Liver (tissue), 9 donors: Measurements from ENCODE around the gene TRNAU1AP. TPM values are rescaled to one million over a fixed set of nuclear protein-coding genes. Genes with fewer than 3 reads are reported as not detected.

ENCODE experiments used
- DNase-seq: peaks from one replicate; pipeline ENCODE4 v3.0.0-alpha.2; 2017; ENCODE audit warnings: low spot score
- H3K27ac ChIP-seq, 2 donors: one replicate each; pipeline ENCODE4 v1.7.0; 2013; ENCODE audit warnings: inconsistent platforms in 2 of 2, low read length in 2 of 2, control low read depth in 1 of 2, low read depth in 1 of 2, mild to moderate bottlenecking in 1 of 2
- H3K27me3 ChIP-seq, 4 donors: one replicate each; pipeline versions ENCODE4 v1.6.1 to v1.7.0; 2013; ENCODE audit warnings: low read length in 3 of 4, inconsistent platforms in 1 of 4, mild to moderate bottlenecking in 1 of 4, moderate library complexity in 1 of 4; ENCODE audit not compliant: control insufficient read depth in 4 of 4, insufficient read depth in 4 of 4
- H3K36me3 ChIP-seq, 4 donors: one replicate each; pipeline versions ENCODE4 v1.6.1 to v1.7.0; 2013; ENCODE audit warnings: low read length in 3 of 4, mild to moderate bottlenecking in 3 of 4, low read depth in 1 of 4, moderate library complexity in 1 of 4; ENCODE audit not compliant: control insufficient read depth in 4 of 4, insufficient read depth in 3 of 4
- H3K4me1 ChIP-seq, 4 donors: one replicate each; pipeline versions ENCODE4 v1.6.1 to v1.7.0; 2013; ENCODE audit warnings: low read length in 3 of 4, mild to moderate bottlenecking in 3 of 4, moderate library complexity in 1 of 4; ENCODE audit not compliant: control insufficient read depth in 4 of 4, insufficient read depth in 4 of 4
- H3K4me3 ChIP-seq, 3 donors: one replicate each; pipeline versions ENCODE4 v1.6.1 to v1.7.0; 2013; ENCODE audit warnings: low read length in 3 of 3, control low read depth in 1 of 3, low read depth in 1 of 3, mild to moderate bottlenecking in 1 of 3
- H3K9ac ChIP-seq, 2 donors: one replicate each; pipeline ENCODE4 v1.7.0; 2013; ENCODE audit warnings: low read length in 2 of 2, mild to moderate bottlenecking in 2 of 2, moderate library complexity in 2 of 2, control low read depth in 1 of 2, low read depth in 1 of 2
- H3K9me3 ChIP-seq, 4 donors: one replicate each; pipeline versions ENCODE4 v1.6.1 to v1.7.0; 2013; ENCODE audit warnings: low read length in 3 of 4; ENCODE audit not compliant: control insufficient read depth in 4 of 4
- EGR1 ChIP-seq, 2 donors: IDR thresholded peaks; 2 replicates each; pipeline ENCODE4 v1.6.1; 2016 to 2018; ENCODE audit warnings: antibody characterized with exemption in 2 of 2, low read depth in 2 of 2
- FOXA1 ChIP-seq: IDR thresholded peaks from 2 replicates; pipeline ENCODE4 v1.6.1; 2016; ENCODE audit warnings: antibody characterized with exemption
- FOXA2 ChIP-seq: IDR thresholded peaks from 2 replicates; pipeline ENCODE4 v1.6.1; 2016; ENCODE audit warnings: antibody characterized with exemption
- GABPA ChIP-seq, 2 donors: IDR thresholded peaks in 1 of 2; conservative IDR thresholded peaks in 1 of 2; 2 replicates each; pipeline ENCODE4 v1.6.1; 2016; ENCODE audit warnings: antibody characterized with exemption in 2 of 2, mild to moderate bottlenecking in 1 of 2, moderate library complexity in 1 of 2
- HNF4A ChIP-seq, 2 donors: conservative IDR thresholded peaks; 2 replicates each; pipeline ENCODE4 v1.6.1; 2016; ENCODE audit warnings: antibody characterized with exemption in 2 of 2, mild to moderate bottlenecking in 2 of 2
- HNF4G ChIP-seq: IDR thresholded peaks from 2 replicates; pipeline ENCODE4 v1.6.1; 2016; ENCODE audit warnings: antibody characterized with exemption
- JUND ChIP-seq, 2 donors: IDR thresholded peaks; 2 replicates each; pipeline ENCODE4 v1.6.1; 2016; ENCODE audit warnings: antibody characterized with exemption in 2 of 2
- NR2F2 ChIP-seq: IDR thresholded peaks from 2 replicates; pipeline ENCODE4 v1.6.1; 2016; ENCODE audit warnings: antibody characterized with exemption
- RAD21 ChIP-seq, 2 donors: IDR thresholded peaks; 2 replicates each; pipeline ENCODE4 v1.6.1; 2016; ENCODE audit warnings: antibody characterized with exemption in 2 of 2, mild to moderate bottlenecking in 2 of 2
- RXRA ChIP-seq, 2 donors: IDR thresholded peaks; 2 replicates each; pipeline ENCODE4 v1.6.1; 2017 to 2018; ENCODE audit warnings: antibody characterized with exemption in 2 of 2, mild to moderate bottlenecking in 1 of 2
- SP1 ChIP-seq: IDR thresholded peaks from 2 replicates; pipeline ENCODE4 v1.6.1; 2018; ENCODE audit warnings: antibody characterized with exemption, mild to moderate bottlenecking
- TAF1 ChIP-seq: conservative IDR thresholded peaks from 2 replicates; pipeline ENCODE4 v1.6.1; 2016; ENCODE audit warnings: antibody characterized with exemption, mild to moderate bottlenecking
- YY1 ChIP-seq: IDR thresholded peaks from 2 replicates; pipeline ENCODE4 v1.6.1; 2016; ENCODE audit warnings: antibody characterized with exemption, mild to moderate bottlenecking
- WGBS: extraction: QIAGEN DNeasy Blood & Tissue Kit; methylation state at CpG from one replicate; pipeline ENCODE4 v1.1.7; 2013; 5-methylcytosine and 5-hydroxymethylcytosine counted together
- polyA plus RNA-seq, 2 donors: library from polyadenylated mRNA; stranded (reverse) in 1 of 2; unstranded in 1 of 2; fragments of 200-250 nt in 1 of 2; fragments of >200 nt in 1 of 2; fragmentation: Nextera tagmentation in 1 of 2; extraction: Ambion mirVana in 1 of 2; gene quantifications; one replicate each; pipeline versions ENCODE4 v1.2.1 to v1.2.3, GENCODE V29; 2013 to 2015
- total RNA-seq, 2 donors: library from RNA; depleted of rRNA; stranded (reverse); fragments of >200 nt; gene quantifications; one replicate each; pipeline ENCODE4 v1.2.3, GENCODE V29; 2014
- TF ChIP-seq, protein P1 (sequence below): IDR thresholded peaks from 2 replicates; pipeline ENCODE4 v1.6.1; 2016; ENCODE audit warnings: antibody characterized with exemption
- TF ChIP-seq, protein P2 (sequence below): IDR thresholded peaks from 2 replicates; pipeline ENCODE4 v1.6.1; 2016; ENCODE audit warnings: antibody characterized with exemption, mild to moderate bottlenecking
- TF ChIP-seq, protein P3 (sequence below): IDR thresholded peaks from 2 replicates; pipeline ENCODE4 v1.6.1; 2016; ENCODE audit warnings: antibody characterized with exemption
- TF ChIP-seq, protein P4 (sequence below): fragments of 150-350 bp; IDR thresholded peaks from 2 replicates; pipeline ENCODE4 v1.5.1; 2017; ENCODE audit warnings: improper control_type of control experiment, low read depth, low read length; ENCODE audit not compliant: missing input control
- TF ChIP-seq, protein P5 (sequence below): IDR thresholded peaks from 2 replicates; pipeline ENCODE4 v1.6.1; 2016; ENCODE audit warnings: antibody characterized with exemption
- donor health status: healthy.
- donor health status: healthy.
- donor health status: healthy.
- donor health status: healthy.
- donor health status: healthy.

TRNAU1AP gene
- total and polyA plus RNA-seq, 4 donors = 5.6 to 12.0 (median 8.8) TPM

DNA sequence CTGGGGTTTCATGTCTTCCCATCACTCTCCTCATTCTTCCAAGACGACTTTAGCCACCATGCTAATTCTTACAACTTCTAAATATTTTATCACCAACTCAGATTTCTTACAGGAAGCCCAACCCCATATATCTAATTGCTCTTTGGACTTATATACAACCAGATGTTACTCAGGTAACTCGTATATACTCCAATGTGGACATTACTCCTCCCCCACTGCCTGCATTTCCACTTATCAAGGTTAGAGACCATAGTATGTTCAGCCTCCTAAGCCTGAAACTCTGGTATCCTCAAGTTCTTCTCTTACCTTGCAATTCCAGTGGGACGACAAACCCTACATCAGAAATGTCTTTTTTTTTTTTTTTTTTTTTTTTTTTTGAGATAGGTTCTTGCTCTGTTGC is 49.8 kb upstream of the TRNAU1AP start:
- H3K9ac ChIP-seq = no peak overlapping the region
- 78% methylated on average over 3 of the region's 3 CpGs for WGBS
- no peaks in the 10 kb centered on the region for H3K9me3 ChIP-seq
- no peak for DNase-seq
- H3K27me3 ChIP-seq = no peaks in the 10 kb centered on the region
- TF ChIP-seq FOXA1 = no peak
- TF ChIP-seq RXRA (IDR thresholded peaks at IDR 0.05) = no peak
- H3K36me3 ChIP-seq = peaks cover 1 to 5% (median 2%) of the 10 kb centered on the region in 4 donors
- no peak overlapping the region for H3K4me3 ChIP-seq
- peaks cover 3 to 15% (median 7%) of the 10 kb centered on the region in 4 donors for H3K4me1 ChIP-seq
- H3K27ac ChIP-seq = no peak overlapping the region

DNA sequence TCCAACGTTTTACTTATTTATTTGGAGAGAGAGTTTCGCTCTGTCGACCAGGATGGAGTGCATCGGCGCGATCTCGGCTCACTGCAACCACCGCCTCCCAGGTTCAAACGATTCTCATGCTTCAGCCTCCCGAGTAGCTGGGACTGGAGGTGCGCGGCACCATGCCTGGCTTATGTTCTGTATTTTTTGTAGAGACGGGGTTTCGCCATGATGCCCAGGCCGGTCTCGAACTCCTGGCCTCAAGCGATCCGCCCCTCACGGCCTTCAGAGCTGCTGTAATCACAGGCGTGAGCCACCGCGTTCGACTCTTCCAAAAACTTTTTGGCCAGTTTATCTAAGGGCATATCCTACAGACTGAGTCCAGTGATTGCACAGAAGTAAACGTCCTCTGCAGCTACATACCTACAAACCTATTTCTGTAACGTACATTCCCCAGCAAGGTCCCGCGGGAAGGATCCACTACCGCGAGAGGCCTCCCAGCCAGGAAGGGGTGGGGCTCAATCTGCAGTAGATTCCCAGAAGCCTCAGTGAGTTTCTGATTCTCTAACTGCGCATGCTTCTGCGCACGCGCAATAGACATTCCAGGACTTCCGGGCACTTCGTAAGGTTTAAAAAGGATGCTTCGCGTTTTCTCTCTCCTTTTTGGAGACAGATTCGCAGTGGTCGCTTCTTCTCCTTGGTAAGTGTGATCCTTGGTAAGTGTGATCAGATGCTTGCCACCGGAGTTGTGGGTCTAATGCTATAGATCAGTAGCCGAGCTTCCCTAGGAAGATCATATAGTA is 47.3 kb upstream of the TRNAU1AP start, which contains the start of gene RCC1:
Gene RCC1 (plus strand): TSS at position 638 of the 782 bp plus-strand sequence. CDS start 23,824 bp downstream, outside the sequence.
- H3K4me1 ChIP-seq = peaks cover 7 to 34% (median 14%) of the 10 kb centered on the region in 4 donors
- WGBS = under 1% methylated on average over 41 of the region's 41 CpGs
- TF ChIP-seq, protein P1, sequence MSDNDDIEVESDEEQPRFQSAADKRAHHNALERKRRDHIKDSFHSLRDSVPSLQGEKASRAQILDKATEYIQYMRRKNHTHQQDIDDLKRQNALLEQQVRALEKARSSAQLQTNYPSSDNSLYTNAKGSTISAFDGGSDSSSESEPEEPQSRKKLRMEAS = peak; percentile 60
- TF ChIP-seq RXRA (IDR thresholded peaks at IDR 0.05) (peak; percentile 26 to 32), TAF1 (peak; percentile 99), SP1 (peak; percentile 61), EGR1 (IDR thresholded peaks at IDR 0.05; ENCODE audit: low read depth in 2 of 2) (peak; percentile 14 to 29), HNF4G (no peak), FOXA1 (no peak), YY1 (peak; percentile 94), FOXA2 (no peak), HNF4A (conservative IDR thresholded peaks at IDR 0.05) (peak in 1 of 2 donors; percentile 15), NR2F2 (no peak), GABPA (IDR thresholded peaks at IDR 0.05 in 1 of 2, conservative IDR thresholded peaks at IDR 0.05 in 1 of 2) (peak in 1 of 2 donors; percentile 88), JUND (IDR thresholded peaks at IDR 0.05) (no peak), RAD21 (IDR thresholded peaks at IDR 0.05) (peak in 1 of 2 donors; percentile 39)
- TF ChIP-seq, protein P2, sequence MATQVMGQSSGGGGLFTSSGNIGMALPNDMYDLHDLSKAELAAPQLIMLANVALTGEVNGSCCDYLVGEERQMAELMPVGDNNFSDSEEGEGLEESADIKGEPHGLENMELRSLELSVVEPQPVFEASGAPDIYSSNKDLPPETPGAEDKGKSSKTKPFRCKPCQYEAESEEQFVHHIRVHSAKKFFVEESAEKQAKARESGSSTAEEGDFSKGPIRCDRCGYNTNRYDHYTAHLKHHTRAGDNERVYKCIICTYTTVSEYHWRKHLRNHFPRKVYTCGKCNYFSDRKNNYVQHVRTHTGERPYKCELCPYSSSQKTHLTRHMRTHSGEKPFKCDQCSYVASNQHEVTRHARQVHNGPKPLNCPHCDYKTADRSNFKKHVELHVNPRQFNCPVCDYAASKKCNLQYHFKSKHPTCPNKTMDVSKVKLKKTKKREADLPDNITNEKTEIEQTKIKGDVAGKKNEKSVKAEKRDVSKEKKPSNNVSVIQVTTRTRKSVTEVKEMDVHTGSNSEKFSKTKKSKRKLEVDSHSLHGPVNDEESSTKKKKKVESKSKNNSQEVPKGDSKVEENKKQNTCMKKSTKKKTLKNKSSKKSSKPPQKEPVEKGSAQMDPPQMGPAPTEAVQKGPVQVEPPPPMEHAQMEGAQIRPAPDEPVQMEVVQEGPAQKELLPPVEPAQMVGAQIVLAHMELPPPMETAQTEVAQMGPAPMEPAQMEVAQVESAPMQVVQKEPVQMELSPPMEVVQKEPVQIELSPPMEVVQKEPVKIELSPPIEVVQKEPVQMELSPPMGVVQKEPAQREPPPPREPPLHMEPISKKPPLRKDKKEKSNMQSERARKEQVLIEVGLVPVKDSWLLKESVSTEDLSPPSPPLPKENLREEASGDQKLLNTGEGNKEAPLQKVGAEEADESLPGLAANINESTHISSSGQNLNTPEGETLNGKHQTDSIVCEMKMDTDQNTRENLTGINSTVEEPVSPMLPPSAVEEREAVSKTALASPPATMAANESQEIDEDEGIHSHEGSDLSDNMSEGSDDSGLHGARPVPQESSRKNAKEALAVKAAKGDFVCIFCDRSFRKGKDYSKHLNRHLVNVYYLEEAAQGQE = peak; percentile 94
- TF ChIP-seq, protein P3, sequence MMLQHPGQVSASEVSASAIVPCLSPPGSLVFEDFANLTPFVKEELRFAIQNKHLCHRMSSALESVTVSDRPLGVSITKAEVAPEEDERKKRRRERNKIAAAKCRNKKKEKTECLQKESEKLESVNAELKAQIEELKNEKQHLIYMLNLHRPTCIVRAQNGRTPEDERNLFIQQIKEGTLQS = no peak
- TF ChIP-seq, protein P4, sequence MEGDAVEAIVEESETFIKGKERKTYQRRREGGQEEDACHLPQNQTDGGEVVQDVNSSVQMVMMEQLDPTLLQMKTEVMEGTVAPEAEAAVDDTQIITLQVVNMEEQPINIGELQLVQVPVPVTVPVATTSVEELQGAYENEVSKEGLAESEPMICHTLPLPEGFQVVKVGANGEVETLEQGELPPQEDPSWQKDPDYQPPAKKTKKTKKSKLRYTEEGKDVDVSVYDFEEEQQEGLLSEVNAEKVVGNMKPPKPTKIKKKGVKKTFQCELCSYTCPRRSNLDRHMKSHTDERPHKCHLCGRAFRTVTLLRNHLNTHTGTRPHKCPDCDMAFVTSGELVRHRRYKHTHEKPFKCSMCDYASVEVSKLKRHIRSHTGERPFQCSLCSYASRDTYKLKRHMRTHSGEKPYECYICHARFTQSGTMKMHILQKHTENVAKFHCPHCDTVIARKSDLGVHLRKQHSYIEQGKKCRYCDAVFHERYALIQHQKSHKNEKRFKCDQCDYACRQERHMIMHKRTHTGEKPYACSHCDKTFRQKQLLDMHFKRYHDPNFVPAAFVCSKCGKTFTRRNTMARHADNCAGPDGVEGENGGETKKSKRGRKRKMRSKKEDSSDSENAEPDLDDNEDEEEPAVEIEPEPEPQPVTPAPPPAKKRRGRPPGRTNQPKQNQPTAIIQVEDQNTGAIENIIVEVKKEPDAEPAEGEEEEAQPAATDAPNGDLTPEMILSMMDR = no peak
- TF ChIP-seq, protein P5, sequence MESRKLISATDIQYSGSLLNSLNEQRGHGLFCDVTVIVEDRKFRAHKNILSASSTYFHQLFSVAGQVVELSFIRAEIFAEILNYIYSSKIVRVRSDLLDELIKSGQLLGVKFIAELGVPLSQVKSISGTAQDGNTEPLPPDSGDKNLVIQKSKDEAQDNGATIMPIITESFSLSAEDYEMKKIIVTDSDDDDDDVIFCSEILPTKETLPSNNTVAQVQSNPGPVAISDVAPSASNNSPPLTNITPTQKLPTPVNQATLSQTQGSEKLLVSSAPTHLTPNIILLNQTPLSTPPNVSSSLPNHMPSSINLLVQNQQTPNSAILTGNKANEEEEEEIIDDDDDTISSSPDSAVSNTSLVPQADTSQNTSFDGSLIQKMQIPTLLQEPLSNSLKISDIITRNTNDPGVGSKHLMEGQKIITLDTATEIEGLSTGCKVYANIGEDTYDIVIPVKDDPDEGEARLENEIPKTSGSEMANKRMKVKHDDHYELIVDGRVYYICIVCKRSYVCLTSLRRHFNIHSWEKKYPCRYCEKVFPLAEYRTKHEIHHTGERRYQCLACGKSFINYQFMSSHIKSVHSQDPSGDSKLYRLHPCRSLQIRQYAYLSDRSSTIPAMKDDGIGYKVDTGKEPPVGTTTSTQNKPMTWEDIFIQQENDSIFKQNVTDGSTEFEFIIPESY = peak; percentile 100
- peak within 1 kb of the TSS; percentile 77 to 80 for H3K27ac ChIP-seq
- no peaks in the 10 kb centered on the region for H3K27me3 ChIP-seq
- peak; percentile 91 for DNase-seq
- peak within 1 kb of the TSS; percentile 91 to 98 for H3K9ac ChIP-seq
- H3K9me3 ChIP-seq = no peaks in the 10 kb centered on the region
- H3K4me3 ChIP-seq = peak within 1 kb of the TSS; percentile 89 to 97 (median 91)
- peaks cover 6 to 28% (median 24%) of the 10 kb centered on the region in 4 donors for H3K36me3 ChIP-seq
